MM.1S (cell line): Measurements from ENCODE around the gene GZMA.
"Not testable (repeated sequence)": the region's sequence is repeated elsewhere in the genome, so short reads cannot be mapped to it uniquely, and the experiment has no call there.

Source experiments
- DNase-seq: peaks from one replicate; pipeline ENCODE4 v3.0.0-alpha.2; 2015
- H2AFZ ChIP-seq: fragments of 300-600 bp; sonication (generic); 2 replicates; pipeline ENCODE4 v1.6.0; 2016; ENCODE audit warnings: antibody characterized with exemption, low read length
- H3F3A ChIP-seq: fragments of 300-600 bp; sonication (generic); 2 replicates; pipeline ENCODE4 v1.6.1; 2016; ENCODE audit warnings: mild to moderate bottlenecking, antibody characterized with exemption, low read length, moderate library complexity, mixed read lengths; ENCODE audit not compliant: insufficient read depth
- H3K27ac ChIP-seq: fragments of 300-600 bp; sonication (generic); 2 replicates; pipeline ENCODE4 v1.5.1; 2016; ENCODE audit warnings: mild to moderate bottlenecking, low read length
- H3K27me3 ChIP-seq: fragments of 300-600 bp; sonication (generic); replicated peaks from 2 replicates; pipeline ENCODE4 v1.6.0; 2016; ENCODE audit warnings: low read length; ENCODE audit not compliant: insufficient read depth
- H3K36me3 ChIP-seq: fragments of 300-600 bp; sonication (generic); replicated peaks from 2 replicates; pipeline ENCODE4 v1.6.1; 2016; ENCODE audit warnings: mild to moderate bottlenecking, low read length, mixed read lengths; ENCODE audit not compliant: insufficient read depth
- H3K4me1 ChIP-seq: fragments of 300-600 bp; sonication (generic); 2 replicates; pipeline ENCODE4 v1.6.1; 2016; ENCODE audit warnings: low read length, mixed read lengths
- H3K4me2 ChIP-seq: fragments of 300-600 bp; sonication (generic); 2 replicates; pipeline ENCODE4 v1.6.0; 2016; ENCODE audit warnings: low read depth, low read length
- H3K4me3 ChIP-seq: fragments of 300-600 bp; sonication (generic); 2 replicates; pipeline ENCODE4 v1.5.1; 2016; ENCODE audit warnings: low read length, mixed read lengths
- H3K79me2 ChIP-seq: fragments of 300-600 bp; sonication (generic); 2 replicates; pipeline ENCODE4 v1.6.1; 2016; ENCODE audit warnings: mixed run types, low read length, mixed read lengths
- H3K9ac ChIP-seq: fragments of 300-600 bp; sonication (generic); 2 replicates; pipeline ENCODE4 v1.6.1; 2016; ENCODE audit warnings: low read length, mixed read lengths
- H3K9me2 ChIP-seq: fragments of 300-600 bp; sonication (generic); replicated peaks from 2 replicates; pipeline ENCODE4 v1.6.1; 2016; ENCODE audit warnings: mild to moderate bottlenecking, low read length, mixed read lengths; ENCODE audit not compliant: insufficient read depth
- H3K9me3 ChIP-seq: fragments of 300-600 bp; sonication (generic); replicated peaks from 2 replicates; pipeline ENCODE4 v1.6.1; 2016; ENCODE audit warnings: mild to moderate bottlenecking, low read length, mixed read lengths; ENCODE audit not compliant: insufficient read depth
- H4K20me1 ChIP-seq: fragments of 300-600 bp; sonication (generic); 2 replicates; pipeline ENCODE4 v1.6.1; 2016; ENCODE audit warnings: mild to moderate bottlenecking, low read length, moderate library complexity, mixed read lengths; ENCODE audit not compliant: insufficient read depth
- CTCF ChIP-seq: fragments of 300-600 bp; sonication (generic); IDR thresholded peaks from 2 replicates; pipeline ENCODE4 v1.5.1; 2016; ENCODE audit warnings: antibody characterized with exemption, low read length, mixed read lengths
- EZH2 ChIP-seq: fragments of 300-600 bp; sonication (generic); optimal IDR thresholded peaks from 2 replicates; pipeline ENCODE3; 2017; ENCODE audit warnings: low read depth, mild to moderate bottlenecking, antibody characterized with exemption, low read length, mixed read lengths
- EZH2phosphoT487 ChIP-seq: fragments of 300-600 bp; sonication (generic); IDR thresholded peaks from 2 replicates; pipeline ENCODE4 v1.6.1; 2018; ENCODE audit warnings: antibody characterized with exemption, low read length

The GZMA gene

GRCh38 chr5:55104036-55104772, 1.8 kb downstream of the GZMA start:
- DNase-seq = no peak
- H3K27ac ChIP-seq = no peak overlapping the region
- H3K4me1 ChIP-seq = peaks cover 10% of the 10 kb centered on the region
- H3K9ac ChIP-seq = no peak overlapping the region
- H3K4me3 ChIP-seq = no peak overlapping the region
- H3K79me2 ChIP-seq = no peaks in the 10 kb centered on the region
- peaks cover 31% of the 10 kb centered on the region for H3K27me3 ChIP-seq
- no peaks in the 10 kb centered on the region for H3K9me2 ChIP-seq
- no peaks in the 10 kb centered on the region for H4K20me1 ChIP-seq
- H3K36me3 ChIP-seq = no peaks in the 10 kb centered on the region
- peaks cover 13% of the 10 kb centered on the region for H3F3A ChIP-seq
- no peak overlapping the region for H2AFZ ChIP-seq
- no peak overlapping the region for H3K4me2 ChIP-seq
- H3K9me3 ChIP-seq = no peaks in the 10 kb centered on the region
- TF ChIP-seq CTCF (no peak), EZH2phosphoT487 (no peak)

- Histone ChIP-seq H3K9ac (no peak overlapping the region), H3K4me1 (peaks cover 10% of the 10 kb centered on the region)
Measured at GRCh38 chr5:55104946-55105701, 2.7 kb downstream of the GZMA start.

GRCh38 chr5:55105976-55106375, 3.5 kb downstream of the GZMA start:
- not testable (repeated sequence) for DNase-seq, H3K4me3 ChIP-seq, H3K4me1 ChIP-seq, H3K27ac ChIP-seq, H3K79me2 ChIP-seq, H3K36me3 ChIP-seq, H3K9me2 ChIP-seq, H4K20me1 ChIP-seq, H2AFZ ChIP-seq, H3K4me2 ChIP-seq, H3K9me3 ChIP-seq, H3K9ac ChIP-seq
- peaks cover 30% of the 10 kb centered on the region for H3K27me3 ChIP-seq
- peaks cover 13% of the 10 kb centered on the region for H3F3A ChIP-seq

More at GRCh38 chr5:55104946-55105701, 2.7 kb downstream of the GZMA start:
- H3F3A ChIP-seq = peaks cover 13% of the 10 kb centered on the region
- H3K9me2 ChIP-seq = no peaks in the 10 kb centered on the region
- H3K27me3 ChIP-seq = peaks cover 31% of the 10 kb centered on the region
- H3K79me2 ChIP-seq = no peaks in the 10 kb centered on the region
- H3K4me2 ChIP-seq = no peak overlapping the region
- no peaks in the 10 kb centered on the region for H3K36me3 ChIP-seq
- TF ChIP-seq EZH2 = no peak
- no peak for TF ChIP-seq EZH2phosphoT487
- TF ChIP-seq CTCF = no peak
- no peak for DNase-seq
- no peak overlapping the region for H3K4me3 ChIP-seq
- no peak overlapping the region for H3K27ac ChIP-seq
- no peaks in the 10 kb centered on the region for H4K20me1 ChIP-seq
- H2AFZ ChIP-seq = no peak overlapping the region
- no peaks in the 10 kb centered on the region for H3K9me3 ChIP-seq

GRCh38 chr5:55108661-55109060, 6.2 kb downstream of the GZMA start:
- no peak overlapping the region for H3K9ac ChIP-seq
- H2AFZ ChIP-seq = no peak overlapping the region
- H3K27ac ChIP-seq = no peak overlapping the region
- no peaks in the 10 kb centered on the region for H3F3A ChIP-seq
- H3K4me1 ChIP-seq = no peaks in the 10 kb centered on the region
- H3K36me3 ChIP-seq = no peaks in the 10 kb centered on the region
- H4K20me1 ChIP-seq = no peaks in the 10 kb centered on the region
- no peak overlapping the region for H3K4me2 ChIP-seq
- TF ChIP-seq CTCF = no peak
- TF ChIP-seq EZH2phosphoT487 = no peak
- TF ChIP-seq EZH2 = no peak
- DNase-seq = no peak
- no peaks in the 10 kb centered on the region for H3K9me2 ChIP-seq
- no peaks in the 10 kb centered on the region for H3K9me3 ChIP-seq
- no peaks in the 10 kb centered on the region for H3K79me2 ChIP-seq
- H3K27me3 ChIP-seq = peaks cover 16% of the 10 kb centered on the region
- H3K4me3 ChIP-seq = no peak overlapping the region
